HL-60/S4 (cell line): ENCODE results near the gene PLEKHA6.

Experiments used
- in situ Hi-C: fragments of 300-500 bp; cut with MboI; formaldehyde crosslinking; loops from 2 replicates; pipeline ENCODE4 v1.14.3; 2022; ENCODE audit warnings: low sequenced_read_pairs

PLEKHA6 gene

GRCh38 chr1:204359474-204360255 lies at the start of gene PLEKHA6:
PLEKHA6 (minus strand) TSS chr1:204359929; CDS start chr1:204273727, 86,202 bp downstream.
- in situ Hi-C loops, result loop anchor here (25.0 kb wide), 1 partner anchor 1322 kb away; the partner anchor contains the start of gene PPFIA4

- in situ Hi-C loops, result no loop called here
Measured at GRCh38 chr1:204409123-204409522, 49.4 kb upstream of the PLEKHA6 start.

- in situ Hi-C loops, result no loop called here
Measured at GRCh38 chr1:204408602-204409001, 48.9 kb upstream of the PLEKHA6 start.

- in situ Hi-C loops, result no loop called here
Measured at GRCh38 chr1:204408074-204408507, 48.4 kb upstream of the PLEKHA6 start.

- in situ Hi-C loops, result no loop called here
Measured at GRCh38 chr1:204407295-204407971, 47.7 kb upstream of the PLEKHA6 start.

GRCh38 chr1:204406621-204407020 lies 46.9 kb upstream of the PLEKHA6 start:
- in situ Hi-C loops, result no loop called here

- in situ Hi-C loops, result no loop called here
Measured at GRCh38 chr1:204405988-204406387, 46.3 kb upstream of the PLEKHA6 start.

- in situ Hi-C loops, result no loop called here
Measured at GRCh38 chr1:204404629-204405028, 44.9 kb upstream of the PLEKHA6 start.

GRCh38 chr1:204402391-204402790 lies 42.7 kb upstream of the PLEKHA6 start:
- in situ Hi-C loops, result no loop called here

- in situ Hi-C loops, result no loop called here
Measured at GRCh38 chr1:204401730-204402129, 42.0 kb upstream of the PLEKHA6 start.

- in situ Hi-C loops, result no loop called here
Measured at GRCh38 chr1:204400882-204401510, 41.3 kb upstream of the PLEKHA6 start.

GRCh38 chr1:204398197-204399125 lies 38.7 kb upstream of the PLEKHA6 start:
- in situ Hi-C loops, result no loop called here

- in situ Hi-C loops, result no loop called here
Measured at GRCh38 chr1:204396015-204396583, 36.4 kb upstream of the PLEKHA6 start.

- in situ Hi-C loops, result no loop called here
Measured at GRCh38 chr1:204391629-204392028, 31.9 kb upstream of the PLEKHA6 start.

GRCh38 chr1:204390751-204391466 lies 31.2 kb upstream of the PLEKHA6 start:
- in situ Hi-C loops, result no loop called here

- in situ Hi-C loops, result no loop called here
Measured at GRCh38 chr1:204385727-204386126, 26.0 kb upstream of the PLEKHA6 start.

GRCh38 chr1:204384636-204385352 lies 25.1 kb upstream of the PLEKHA6 start:
- in situ Hi-C loops, result no loop called here

- in situ Hi-C loops, result no loop called here
Measured at GRCh38 chr1:204383163-204383904, 23.6 kb upstream of the PLEKHA6 start.
